GM12878 (cell line): ENCODE results near the gene ZPBP2. TPM values are rescaled to one million over a fixed set of nuclear protein-coding genes. Genes with fewer than 3 reads are reported as not detected.
"Not testable (repeated sequence)": the region's sequence is repeated elsewhere in the genome, so short reads cannot be mapped to it uniquely, and the experiment has no call there.

Experiments
- ATAC-seq: fragments of 200-7000 bp; cut with Tn5 transposase; 3 replicates; pipeline ENCODE4 v1.9.1; 2020; ENCODE audit warnings: mild to moderate bottlenecking, moderate library complexity
- BruUV-seq: library from RNA; stranded (reverse); fragments of 400-500 nt; replicated peaks from 2 replicates; lab custom pipeline; 2021; lab: Mats Ljungman, UMichigan
- CTCF ChIA-PET: fragments of 300-600 bp; sonication (Branson Sonifier 250); formaldehyde crosslinking; extraction: SDS; loops from one replicate; lab custom pipeline; 2021; ENCODE audit warnings: inconsistent platforms; lab: Yijun Ruan, JAX
- POLR2A ChIA-PET: fragments of 350-600 bp; formaldehyde crosslinking; extraction: SDS; loops from one replicate; lab custom pipeline; 2021; ENCODE audit warnings: inconsistent platforms; lab: Charles Lee
- RAD21 ChIA-PET: fragments of 300-600 bp; sonication (Branson Sonifier 250); formaldehyde crosslinking; loops from one replicate; lab custom pipeline; 2023; ENCODE audit warnings: antibody characterized with exemption; ENCODE audit not compliant: unreplicated experiment; lab: Charles Lee
- SMC1A ChIA-PET: fragments of 300-600 bp; sonication (Branson Sonifier 250); formaldehyde crosslinking; loops from one replicate; lab custom pipeline; 2023; ENCODE audit not compliant: unreplicated experiment, uncharacterized antibody; lab: Charles Lee
- DNase-seq: peaks from one replicate; pipeline ENCODE4 v3.0.0-alpha.2; 2011; ENCODE audit warnings: low read depth, low spot score
- FAIRE-seq: peaks from 3 replicates; lab custom pipeline; 2011; peaks lifted over from hg19 to GRCh38; lab: Jason Lieb, UNC
- H2AFZ ChIP-seq: 2 replicates; pipeline ENCODE4 v1.6.0; 2011; ENCODE audit warnings: low read depth, low read length, control low read depth; ENCODE audit not compliant: control insufficient read depth
- H3K27ac ChIP-seq: 2 replicates; pipeline ENCODE4 v1.5.1; 2011; ENCODE audit warnings: control low read depth; ENCODE audit not compliant: control insufficient read depth, insufficient read depth
- H3K27me3 ChIP-seq, 2 experiments: replicated peaks in 1 of 2; 2 replicates each; pipeline versions ENCODE4 v1.6.0 to v1.6.1; 2011; ENCODE audit warnings: low read length in 1 of 2; ENCODE audit not compliant: control insufficient read depth in 2 of 2, insufficient read depth in 2 of 2
- H3K36me3 ChIP-seq, 2 experiments: 2 replicates each; pipeline ENCODE4 v1.5.1; 2011; ENCODE audit warnings: low read length in 1 of 2; ENCODE audit not compliant: control insufficient read depth in 2 of 2, insufficient read depth in 2 of 2
- H3K4me1 ChIP-seq: 2 replicates; pipeline ENCODE4 v1.6.1; 2011; ENCODE audit warnings: mild to moderate bottlenecking, low read length, moderate library complexity, mixed read lengths; ENCODE audit not compliant: control insufficient read depth, insufficient read depth
- H3K4me2 ChIP-seq: 2 replicates; pipeline ENCODE4 v1.6.0; 2011; ENCODE audit warnings: control low read depth; ENCODE audit not compliant: control insufficient read depth, insufficient read depth
- H3K4me3 ChIP-seq: fragments of 200-600 bp; sonication (generic); 2 replicates; pipeline ENCODE4 v1.5.1; 2016
- H3K79me2 ChIP-seq: 2 replicates; pipeline ENCODE4 v1.6.0; 2011; ENCODE audit warnings: low read length; ENCODE audit not compliant: control insufficient read depth, insufficient read depth
- H3K9ac ChIP-seq: 2 replicates; pipeline ENCODE4 v1.8.0; 2011; ENCODE audit warnings: low read length, control low read depth, mixed read lengths; ENCODE audit not compliant: control insufficient read depth, insufficient read depth
- H3K9me3 ChIP-seq: replicated peaks from 3 replicates; pipeline ENCODE4 v1.5.1; 2011; ENCODE audit warnings: mild to moderate bottlenecking, low read length; ENCODE audit not compliant: control insufficient read depth, insufficient read depth
- H4K20me1 ChIP-seq: 2 replicates; pipeline ENCODE4 v1.6.0; 2011; ENCODE audit not compliant: control insufficient read depth, insufficient read depth
- SKIL ChIP-seq: fragments of 450-650 bp; IDR thresholded peaks from 2 replicates; pipeline ENCODE4 v1.6.1; 2017; ENCODE audit warnings: mild to moderate bottlenecking, low read depth, inconsistent platforms; ENCODE audit not compliant: poor library complexity, severe bottlenecking
- TBL1XR1 ChIP-seq: IDR thresholded peaks from 2 replicates; pipeline ENCODE4 v1.6.1; 2012; ENCODE audit warnings: low read depth, low read length, improper control_type of control experiment
- WGBS: methylation state at CpG from one replicate; pipeline ENCODE4 v1.1.6; 2016; ENCODE audit warnings: low lambda C conversion rate; ENCODE audit not compliant: insufficient replicate concordance, insufficient coverage; ENCODE audit errors: missing lambda C conversion rate; 5-methylcytosine and 5-hydroxymethylcytosine counted together
- in situ Hi-C: fragments of 300-500 bp; cut with MboI; formaldehyde crosslinking; loops from 9 replicates; pipeline ENCODE4 v1.14.3; 2018; ENCODE audit warnings: mixed read lengths
- intact Hi-C: fragments of 100-400 bp; cut with micrococcal nuclease; formaldehyde crosslinking; loops from one replicate; pipeline ENCODE4 v1.14.2; 2022; ENCODE audit not compliant: unreplicated experiment
- polyA plus RNA-seq, 11 experiments: library from polyadenylated mRNA; depleted of rRNA in 4 of 11; unstranded in 6 of 11; stranded (reverse) in 5 of 11; fragments of >200 nt; fragmentation: Nextera tagmentation in 4 of 11; fragmentation: Illumina TruSeq in 1 of 11; extraction: Ambion mirVana in 4 of 11; extraction: Trizol in 1 of 11; gene quantifications; 1 replicate in 1 of 11; 2 replicates in 10 of 11; pipeline versions ENCODE4 v1.2.1 to v1.2.3, GENCODE V29; 2011 to 2016; ENCODE audit warnings: inconsistent platforms in 2 of 11, missing spikeins in 2 of 11, low read depth in 1 of 11
- total RNA-seq, 4 experiments: library from RNA; depleted of rRNA in 3 of 4; stranded (reverse); fragments of >200 nt in 3 of 4; fragmentation: Illumina TruSeq in 1 of 4; extraction: Trizol in 1 of 4; gene quantifications; 2 replicates each; pipeline versions ENCODE4 v1.2.1 to v1.2.3, GENCODE V29; 2013 to 2021

The ZPBP2 gene
- total and polyA plus RNA-seq, 10 of the 15 experiments (the other 5 are each of a cell fraction or from before 2014, with no cell fraction given): 0.33 to 1.0 (median 0.58) TPM

GRCh38 chr17:39898088-39898487, 30.1 kb downstream of the ZPBP2 start (continued):
- no peak for TF ChIP-seq SKIL

- intact Hi-C loops: no loop called here
- Histone ChIP-seq H3K27ac (no peak overlapping the region), H3K27me3 (no peaks in the 10 kb centered on the region), H3K79me2 (no peaks in the 10 kb centered on the region), H3K9ac (no peak overlapping the region), H4K20me1 (no peaks in the 10 kb centered on the region), H3K4me3 (no peak overlapping the region), H3K4me2 (no peak overlapping the region), H3K4me1 (no peaks in the 10 kb centered on the region; the same call in 1 of the 2 replicates), H2AFZ (no peak overlapping the region), H3K9me3 (no peaks in the 10 kb centered on the region), H3K36me3 (no peaks in the 10 kb centered on the region)
- no TSS peak for BruUV-seq
- ChIA-PET POLR2A (interaction anchor here (0.6 kb wide), 1 partner anchor 70 kb away, joined by 3 read pairs; no protein-coding TSS in a partner anchor), CTCF (interaction anchor here (1.4 kb wide), 2 partner anchors 16 to 23 kb away, joined by 3 read pairs; no protein-coding TSS in a partner anchor), SMC1A (interaction anchor here (0.7 to 1.3 kb wide), 2 partner anchors 15 to 16 kb away, joined by 3 to 7 read pairs; no protein-coding TSS in a partner anchor), RAD21 (interaction anchor here (1.1 kb wide), 1 partner anchor 17 kb away, joined by 4 read pairs; no protein-coding TSS in a partner anchor)
- ATAC-seq (no peak), FAIRE-seq (peak; percentile 54), DNase-seq (no peak)
- TF ChIP-seq TBL1XR1: no peak
- in situ Hi-C loops: no loop called here
Measured at GRCh38 chr17:39899215-39899614, 31.2 kb downstream of the ZPBP2 start.

- intact Hi-C loops, H3K4me1 ChIP-seq, H3K9me3 ChIP-seq, BruUV-seq, H3K27ac ChIP-seq, ATAC-seq, H3K4me3 ChIP-seq, H3K4me2 ChIP-seq, H4K20me1 ChIP-seq, H2AFZ ChIP-seq, H3K36me3 ChIP-seq, H3K27me3 ChIP-seq, H3K9ac ChIP-seq, DNase-seq, in situ Hi-C loops, H3K79me2 ChIP-seq, FAIRE-seq: not testable (repeated sequence)
- SMC1A ChIA-PET: interaction anchor here (0.6 to 3.6 kb wide), 5 partner anchors 13 to 27 kb away, joined by 3 to 22 read pairs (median 3); no protein-coding TSS in a partner anchor
- CTCF ChIA-PET: interaction anchor here (0.7 to 1.3 kb wide), 4 partner anchors 13 to 248 kb away, joined by 3 to 5 read pairs (median 4); no protein-coding TSS in a partner anchor
- RAD21 ChIA-PET: interaction anchor here (0.7 kb wide), 1 partner anchor 26 kb away, joined by 3 read pairs; no protein-coding TSS in a partner anchor
- WGBS: 96% methylated on average over 2 of the region's 2 CpGs
- POLR2A ChIA-PET: interaction anchor here (0.6 to 1.2 kb wide), 5 partner anchors 8 to 332 kb away, joined by 3 to 4 read pairs (median 3); no protein-coding TSS in a partner anchor
Measured at GRCh38 chr17:39902027-39902426, 34.0 kb downstream of the ZPBP2 start.
